Upper lobe of left lung (tissue), 6 donors: ENCODE data around the gene ZDHHC8. TPM values are rescaled to one million over a fixed set of nuclear protein-coding genes. Genes with fewer than 3 reads are reported as not detected.
A peak's percentile ranks its signal among the peaks of the same experiment; 100 is the strongest.

Experiments
- ATAC-seq, 2 donors: fragments of 200-7000 bp; cut with Tn5 transposase; one replicate each; pipeline ENCODE4 v1.9.1; 2022; ENCODE audit warnings: mild to moderate bottlenecking in 2 of 2, moderate library complexity in 2 of 2; ENCODE audit not compliant: low FRiP score in 2 of 2
- DNase-seq, 2 donors: peaks; one replicate each; pipeline ENCODE4 v3.0.0-alpha.2; 2019 to 2020
- H3K27ac ChIP-seq, 4 donors: fragments of 200-600 bp; sonication (generic); one replicate each; pipeline ENCODE4 v1.5.1; 2016 to 2019
- H3K27me3 ChIP-seq, 4 donors: fragments of 200-600 bp; sonication (generic); one replicate each; pipeline ENCODE4 v1.5.1; 2017 to 2019
- H3K36me3 ChIP-seq, 4 donors: fragments of 200-600 bp; sonication (generic); one replicate each; pipeline ENCODE4 v1.5.1; 2016 to 2019
- H3K4me1 ChIP-seq, 4 donors: fragments of 200-600 bp; sonication (generic); one replicate each; pipeline ENCODE4 v1.5.1; 2018 to 2019
- H3K4me3 ChIP-seq, 4 donors: fragments of 200-600 bp; sonication (generic); one replicate each; pipeline ENCODE4 v1.5.1; 2017 to 2019; ENCODE audit warnings: mild to moderate bottlenecking in 2 of 4, moderate library complexity in 1 of 4
- H3K9me3 ChIP-seq, 4 donors: fragments of 200-600 bp; sonication (generic); one replicate each; pipeline ENCODE4 v1.5.1; 2018 to 2019
- CTCF ChIP-seq, 6 experiments: fragments of 450-650 bp in 4 of 6; fragments of 200-600 bp in 2 of 6; sonication (generic) in 2 of 6; IDR thresholded peaks; one replicate each; pipeline ENCODE4 v1.5.1; 2016 to 2019; ENCODE audit warnings: antibody characterized with exemption in 6 of 6
- EP300 ChIP-seq, 4 donors: sonication (generic); formaldehyde crosslinking; IDR thresholded peaks; one replicate each; pipeline ENCODE4 v1.5.1; 2017; ENCODE audit warnings: antibody characterized with exemption in 4 of 4, control low read depth in 2 of 4
- POLR2A ChIP-seq, 4 donors: fragments of 450-650 bp; IDR thresholded peaks; one replicate each; pipeline ENCODE4 v1.5.1; 2016 to 2017; ENCODE audit warnings: antibody characterized with exemption in 4 of 4, mild to moderate bottlenecking in 2 of 4
- POLR2AphosphoS5 ChIP-seq, 2 donors: sonication (generic); formaldehyde crosslinking; IDR thresholded peaks; one replicate each; pipeline ENCODE4 v1.5.1; 2017; ENCODE audit warnings: antibody characterized with exemption in 2 of 2
- WGBS, 2 donors: methylation state at CpG; one replicate each; pipeline ENCODE4 v1.1.5; 2017 to 2018; 5-methylcytosine and 5-hydroxymethylcytosine counted together
- total RNA-seq, 6 donors: library from RNA; depleted of rRNA in 4 of 6; stranded (reverse); fragments of >200 nt in 4 of 6; gene quantifications; one replicate each; pipeline versions ENCODE4 v1.1.0 to v1.2.1, GENCODE V29; 2016 to 2021
- donor health status: DM: no; HTN: no; CAD: no; lungs with moderate emphysema.
- donor health status: DM: no; HTN: yes; CAD: no; lungs with severe emphysema.

Gene ZDHHC8
- total RNA-seq, 6 donors from 2014 or later = 19.5 to 87.1 (median 63.9) TPM

- no peaks in the 10 kb centered on the region for H3K9me3 ChIP-seq
- WGBS, 2 donors = 43 to 83% methylated on average over 1 to 5 of the region's 7 CpGs
- peak in 1 of 2 donors; percentile 33 for DNase-seq
- H3K4me1 ChIP-seq = peaks cover 12 to 18% (median 14%) of the 10 kb centered on the region in 4 donors
- H3K4me3 ChIP-seq = no peak overlapping the region
- H3K27ac ChIP-seq = no peak overlapping the region
- no peaks in the 10 kb centered on the region for H3K27me3 ChIP-seq
- peaks cover 18 to 91% (median 68%) of the 10 kb centered on the region in 4 donors for H3K36me3 ChIP-seq
- no peak for ATAC-seq
- TF ChIP-seq CTCF (IDR thresholded peaks at IDR 0.05) = no peak
- TF ChIP-seq POLR2A (IDR thresholded peaks at IDR 0.05) = no peak
- no peak for TF ChIP-seq EP300 (IDR thresholded peaks at IDR 0.05)
- no peak for TF ChIP-seq POLR2AphosphoS5 (IDR thresholded peaks at IDR 0.05)
Measured at GRCh38 chr22:20111689-20112622, 19.6 kb upstream of the ZDHHC8 start.

DNA sequence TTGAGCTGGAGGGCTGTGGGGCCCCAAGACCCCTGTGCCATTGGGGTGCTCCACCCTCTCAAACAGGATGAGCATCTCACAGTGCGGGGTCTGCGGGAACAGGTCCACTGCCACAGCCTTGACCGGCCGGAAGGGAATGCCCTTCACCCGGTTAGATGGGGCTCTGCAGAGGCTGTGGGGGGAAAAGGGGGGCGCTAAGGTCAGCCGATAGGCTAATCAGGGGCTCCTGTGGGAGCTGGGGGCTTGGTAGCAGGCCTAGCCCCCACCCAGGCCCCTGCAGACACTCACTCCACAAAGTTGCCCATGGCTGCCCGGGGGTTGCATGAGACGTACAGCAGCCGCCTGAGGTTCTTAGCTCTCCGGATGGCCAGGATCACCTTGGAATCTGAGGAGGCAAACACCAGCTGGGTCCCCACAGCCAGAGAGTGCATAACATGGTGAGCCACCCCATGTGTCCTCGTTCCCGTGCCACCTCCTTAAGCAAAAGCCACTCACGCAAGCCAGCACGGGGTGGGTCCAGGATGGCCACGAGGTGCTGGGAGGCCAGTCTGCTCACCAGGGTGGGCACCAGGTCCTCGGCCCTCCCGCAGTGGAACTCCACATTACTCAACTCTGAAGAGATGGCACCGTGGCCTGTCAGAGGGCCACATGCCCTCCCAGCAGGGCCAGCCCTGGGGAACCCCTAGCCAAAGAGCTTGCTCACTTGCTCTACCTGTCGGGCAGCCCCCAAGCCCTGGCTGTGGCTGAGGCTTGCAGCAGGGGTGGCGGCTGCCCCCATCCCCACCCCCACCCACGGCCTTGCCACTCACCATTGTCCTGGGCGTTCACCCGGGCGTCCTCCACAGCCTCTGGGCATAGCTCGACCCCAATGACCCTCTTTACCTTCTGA is 18.7 kb upstream of the ZDHHC8 start:
- Histone ChIP-seq H3K27ac (no peak overlapping the region), H3K27me3 (no peaks in the 10 kb centered on the region), H3K4me1 (peaks cover 12 to 21% (median 15%) of the 10 kb centered on the region in 4 donors), H3K9me3 (no peaks in the 10 kb centered on the region), H3K4me3 (no peak overlapping the region), H3K36me3 (peaks cover 13 to 82% (median 59%) of the 10 kb centered on the region in 4 donors)
- ATAC-seq (no peak), DNase-seq (peak in 1 of 2 donors; percentile 54)
- TF ChIP-seq POLR2AphosphoS5 (IDR thresholded peaks at IDR 0.05) (no peak), CTCF (IDR thresholded peaks at IDR 0.05) (no peak), POLR2A (IDR thresholded peaks at IDR 0.05) (no peak), EP300 (IDR thresholded peaks at IDR 0.05) (no peak)
- WGBS, 2 donors = 92% methylated on average over 23 of the region's 26 CpGs; no CpG with 5 or more reads in 1 of the 2 donors

GRCh38 chr22:20113551-20114310 is 17.9 kb upstream of the ZDHHC8 start:
- Histone ChIP-seq H3K4me3 (no peak overlapping the region), H3K36me3 (peaks cover 10 to 73% (median 50%) of the 10 kb centered on the region in 4 donors), H3K4me1 (peaks cover 21 to 30% (median 24%) of the 10 kb centered on the region in 4 donors), H3K9me3 (no peaks in the 10 kb centered on the region), H3K27me3 (no peaks in the 10 kb centered on the region), H3K27ac (no peak overlapping the region)
- WGBS, 2 donors = 91 to 93% methylated on average over 12 to 16 of the region's 19 CpGs
- TF ChIP-seq POLR2AphosphoS5 (IDR thresholded peaks at IDR 0.05) (no peak), POLR2A (IDR thresholded peaks at IDR 0.05) (no peak), CTCF (IDR thresholded peaks at IDR 0.05) (no peak), EP300 (IDR thresholded peaks at IDR 0.05) (no peak)
- DNase-seq (peak in 1 of 2 donors; percentile 60), ATAC-seq (no peak)
